Measurements from ENCODE around the gene DBP. TPM values are rescaled to one million over a fixed set of nuclear protein-coding genes. Genes with fewer than 3 reads are reported as not detected.

DBP gene
- total and polyA plus RNA-seq, 2 of the 13 experiments (the other 11 are each of a cell fraction or from before 2014, with no cell fraction given) = 1.7 to 5.8 TPM

DNA sequence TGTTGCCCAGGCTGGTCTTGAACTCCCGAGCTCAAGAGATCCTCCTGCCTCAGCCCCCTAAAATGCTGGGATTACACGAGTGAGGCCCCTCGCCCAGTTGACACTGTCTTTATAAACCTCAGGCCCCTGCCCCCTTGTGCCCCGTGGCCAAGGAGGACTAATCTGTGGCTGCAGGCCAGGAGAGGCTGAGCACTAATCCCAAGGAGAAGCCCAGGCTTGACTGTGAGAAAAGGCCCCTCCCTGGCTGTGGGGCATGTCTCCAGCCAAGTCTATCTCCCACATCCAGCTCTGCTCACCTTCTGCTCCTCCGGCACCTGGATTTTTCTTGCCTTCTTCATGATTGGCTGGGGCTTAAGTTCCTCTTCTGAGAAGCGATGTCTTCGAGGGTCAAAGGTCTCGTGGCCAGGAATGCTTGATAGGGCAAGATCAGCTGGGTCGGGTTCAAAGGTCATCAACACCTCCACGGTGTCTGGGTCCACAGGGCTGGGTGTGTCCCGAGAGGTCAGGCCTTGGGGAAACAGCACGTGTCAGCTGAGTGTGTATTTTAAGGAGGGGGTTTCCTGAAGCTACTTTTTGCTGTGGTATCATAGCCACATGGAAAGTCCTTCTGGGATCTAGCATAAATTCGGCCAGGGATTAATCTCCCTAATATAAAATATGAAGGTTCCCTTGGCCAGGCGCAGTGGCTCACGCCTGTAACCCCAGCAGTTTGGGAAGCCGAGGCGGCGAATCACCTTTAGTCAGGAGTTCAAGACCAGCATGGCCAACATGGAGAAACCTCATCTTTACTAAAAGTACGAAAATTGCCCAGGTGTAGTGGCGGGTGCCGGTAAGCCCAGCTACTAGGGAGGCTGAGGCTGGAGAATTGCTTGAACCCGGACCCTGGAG is 3.8 kb downstream of the DBP start:
- peak overlapping the region in 1 of 3 experiments; percentile 47; a peak in 2 of 6 replicates for H3K4me3 ChIP-seq (replicated peaks in 1 of 3; ENCODE audit: insufficient read depth in 1 of 3, low read depth in 2 of 3, low read length in 3 of 3)
- peaks cover 65% of the 10 kb centered on the region for H3K4me1 ChIP-seq (ENCODE audit: insufficient read depth, low read length)
- no peaks in the 10 kb centered on the region for H3K36me3 ChIP-seq (replicated peaks in 1 of 2; ENCODE audit: control insufficient read depth in 1 of 2, insufficient read depth in 2 of 2, low read length in 2 of 2)
- no peaks in the 10 kb centered on the region for H4K20me1 ChIP-seq (ENCODE audit: insufficient read depth, low read length)
- H3K4me2 ChIP-seq (ENCODE audit: low read depth, low read length) = peak overlapping the region; percentile 96
- peak overlapping the region; percentile 90 for H3K27ac ChIP-seq (ENCODE audit: extremely low read length, insufficient read depth, low read length)
- ATAC-seq (no peak), FAIRE-seq (peak; percentile 50), DNase-seq (ENCODE audit: low spot score) (no peak)
- ChIA-PET CTCF (ENCODE audit: low intra/inter-chr PET ratio, low total read pairs) (no interaction called here), POLR2A (interaction anchor here (0.6 to 5.8 kb wide), 11 partner anchors 9 to 330 kb away, joined by 3 to 61 read pairs (median 3); partner anchors contain the start of genes CA11, RPL18 and SPHK2)
- WGBS (ENCODE audit: low lambda C conversion rate) = 75% methylated on average over 18 of the region's 22 CpGs
- no peak overlapping the region for H2AFZ ChIP-seq (ENCODE audit: low read length)
- no peaks in the 10 kb centered on the region for H3K9me3 ChIP-seq (ENCODE audit: low read length)
- intact Hi-C loops (cut with micrococcal nuclease; ENCODE audit: unreplicated experiment) = loop anchor here (2.0 kb wide), 1 partner anchor 15 kb away; the partner anchor contains the start of genes RPL18 and SPHK2
- BruUV-seq (replicated peaks) = no TSS peak
- H3K9ac ChIP-seq (ENCODE audit: insufficient read depth, low read depth, low read length) = peak overlapping the region; percentile 61; the same call in 1 of the 2 replicates
- no peaks in the 10 kb centered on the region; a peak in 1 of 5 replicates for H3K27me3 ChIP-seq (ENCODE audit: control insufficient read depth in 1 of 2, insufficient read depth in 2 of 2, low read length in 2 of 2)
- no peaks in the 10 kb centered on the region for H3K79me2 ChIP-seq (ENCODE audit: insufficient read depth, low read length)
- in situ Hi-C loops (cut with HindIII; ENCODE audit: extremely low pct_ligation_motif_present, low pct_unique_long_range_greater_than_20kb) = no loop called here
- TF ChIP-seq FLYWCH1 (CRISPR knock-in tag; IDR thresholded peaks at IDR 0.05) (no peak), ZNF546 (CRISPR knock-in tag; conservative IDR thresholded peaks at IDR 0.05) (no peak), SAP130 (CRISPR knock-in tag; IDR thresholded peaks at IDR 0.05; ENCODE audit: low read depth) (0 out of 2 replicates have a peak, but pooled peaks have one; percentile 15), HNF4A (CRISPR knock-in tag; IDR thresholded peaks at IDR 0.05) (peak; percentile 87), ZNF607 (CRISPR knock-in tag; IDR thresholded peaks at IDR 0.05; ENCODE audit: borderline replicate concordance) (0 out of 2 replicates have a peak, but pooled peaks have one; percentile 38), ZNF598 (CRISPR knock-in tag; IDR thresholded peaks at IDR 0.05; ENCODE audit: borderline replicate concordance) (0 out of 2 replicates have a peak, but pooled peaks have one; percentile 19), EP300 (IDR thresholded peaks at IDR 0.05; ENCODE audit: low read depth in 2 of 2, low read length in 2 of 2) (0 out of 4 replicates have a peak, but pooled peaks of 1 of the 2 experiments have one; percentile 6), EP300 (CRISPR knock-in tag; IDR thresholded peaks at IDR 0.05; ENCODE audit: borderline replicate concordance) (no peak), ZNF788 (CRISPR knock-in tag; IDR thresholded peaks at IDR 0.05; ENCODE audit: borderline replicate concordance) (peak; percentile 40; the same call in 1 of the 2 replicates), MTA1 (CRISPR knock-in tag; IDR thresholded peaks at IDR 0.05; ENCODE audit: borderline replicate concordance) (0 out of 2 replicates have a peak, but pooled peaks have one; percentile 36), ZSCAN25 (CRISPR knock-in tag; IDR thresholded peaks at IDR 0.05) (0 out of 2 replicates have a peak, but pooled peaks have one; percentile 32), RARA (CRISPR knock-in tag; IDR thresholded peaks at IDR 0.05) (0 out of 2 replicates have a peak, but pooled peaks have one; percentile 24), POLR2AphosphoS5 (IDR thresholded peaks at IDR 0.05; ENCODE audit: low read depth, low read length) (peak; percentile 19; the same call in 1 of the 2 replicates), SMAD3 (CRISPR knock-in tag; IDR thresholded peaks at IDR 0.05) (0 out of 2 replicates have a peak, but pooled peaks have one; percentile 8), NR2F6 (IDR thresholded peaks at IDR 0.05) (peak; percentile 85), NR2F6 (CRISPR knock-in tag; IDR thresholded peaks at IDR 0.05) (peak; percentile 77)
- TF ChIP-seq, protein P1, sequence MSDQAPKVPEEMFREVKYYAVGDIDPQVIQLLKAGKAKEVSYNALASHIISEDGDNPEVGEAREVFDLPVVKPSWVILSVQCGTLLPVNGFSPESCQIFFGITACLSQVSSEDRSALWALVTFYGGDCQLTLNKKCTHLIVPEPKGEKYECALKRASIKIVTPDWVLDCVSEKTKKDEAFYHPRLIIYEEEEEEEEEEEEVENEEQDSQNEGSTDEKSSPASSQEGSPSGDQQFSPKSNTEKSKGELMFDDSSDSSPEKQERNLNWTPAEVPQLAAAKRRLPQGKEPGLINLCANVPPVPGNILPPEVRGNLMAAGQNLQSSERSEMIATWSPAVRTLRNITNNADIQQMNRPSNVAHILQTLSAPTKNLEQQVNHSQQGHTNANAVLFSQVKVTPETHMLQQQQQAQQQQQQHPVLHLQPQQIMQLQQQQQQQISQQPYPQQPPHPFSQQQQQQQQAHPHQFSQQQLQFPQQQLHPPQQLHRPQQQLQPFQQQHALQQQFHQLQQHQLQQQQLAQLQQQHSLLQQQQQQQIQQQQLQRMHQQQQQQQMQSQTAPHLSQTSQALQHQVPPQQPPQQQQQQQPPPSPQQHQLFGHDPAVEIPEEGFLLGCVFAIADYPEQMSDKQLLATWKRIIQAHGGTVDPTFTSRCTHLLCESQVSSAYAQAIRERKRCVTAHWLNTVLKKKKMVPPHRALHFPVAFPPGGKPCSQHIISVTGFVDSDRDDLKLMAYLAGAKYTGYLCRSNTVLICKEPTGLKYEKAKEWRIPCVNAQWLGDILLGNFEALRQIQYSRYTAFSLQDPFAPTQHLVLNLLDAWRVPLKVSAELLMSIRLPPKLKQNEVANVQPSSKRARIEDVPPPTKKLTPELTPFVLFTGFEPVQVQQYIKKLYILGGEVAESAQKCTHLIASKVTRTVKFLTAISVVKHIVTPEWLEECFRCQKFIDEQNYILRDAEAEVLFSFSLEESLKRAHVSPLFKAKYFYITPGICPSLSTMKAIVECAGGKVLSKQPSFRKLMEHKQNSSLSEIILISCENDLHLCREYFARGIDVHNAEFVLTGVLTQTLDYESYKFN (CRISPR knock-in tag; conservative IDR thresholded peaks at IDR 0.05) = 0 out of 2 replicates have a peak, but pooled peaks have one; percentile 21
- TF ChIP-seq, protein P2, sequence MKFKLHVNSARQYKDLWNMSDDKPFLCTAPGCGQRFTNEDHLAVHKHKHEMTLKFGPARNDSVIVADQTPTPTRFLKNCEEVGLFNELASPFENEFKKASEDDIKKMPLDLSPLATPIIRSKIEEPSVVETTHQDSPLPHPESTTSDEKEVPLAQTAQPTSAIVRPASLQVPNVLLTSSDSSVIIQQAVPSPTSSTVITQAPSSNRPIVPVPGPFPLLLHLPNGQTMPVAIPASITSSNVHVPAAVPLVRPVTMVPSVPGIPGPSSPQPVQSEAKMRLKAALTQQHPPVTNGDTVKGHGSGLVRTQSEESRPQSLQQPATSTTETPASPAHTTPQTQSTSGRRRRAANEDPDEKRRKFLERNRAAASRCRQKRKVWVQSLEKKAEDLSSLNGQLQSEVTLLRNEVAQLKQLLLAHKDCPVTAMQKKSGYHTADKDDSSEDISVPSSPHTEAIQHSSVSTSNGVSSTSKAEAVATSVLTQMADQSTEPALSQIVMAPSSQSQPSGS (CRISPR knock-in tag; IDR thresholded peaks at IDR 0.05) = 0 out of 2 replicates have a peak, but pooled peaks have one; percentile 5

Measured in HepG2 (cell line).